ENCODE results near the gene SLC29A2.

Gene SLC29A2, protein sequence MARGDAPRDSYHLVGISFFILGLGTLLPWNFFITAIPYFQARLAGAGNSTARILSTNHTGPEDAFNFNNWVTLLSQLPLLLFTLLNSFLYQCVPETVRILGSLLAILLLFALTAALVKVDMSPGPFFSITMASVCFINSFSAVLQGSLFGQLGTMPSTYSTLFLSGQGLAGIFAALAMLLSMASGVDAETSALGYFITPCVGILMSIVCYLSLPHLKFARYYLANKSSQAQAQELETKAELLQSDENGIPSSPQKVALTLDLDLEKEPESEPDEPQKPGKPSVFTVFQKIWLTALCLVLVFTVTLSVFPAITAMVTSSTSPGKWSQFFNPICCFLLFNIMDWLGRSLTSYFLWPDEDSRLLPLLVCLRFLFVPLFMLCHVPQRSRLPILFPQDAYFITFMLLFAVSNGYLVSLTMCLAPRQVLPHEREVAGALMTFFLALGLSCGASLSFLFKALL

GRCh38 chr11:66371627-66372415 is at the start of gene SLC29A2:
TSS of gene SLC29A2 (minus strand) at chr11:66371760. CDS start at chr11:66371591, 169 bp downstream.
- DNase-seq, result peak; percentile 96

- peak; percentile 81 for DNase-seq
Observed at GRCh38 chr11:66420671-66421476, 49.3 kb upstream of the SLC29A2 start, which contains the start of gene NPAS4. TSS of gene NPAS4 (plus strand) at chr11:66421035. CDS start at chr11:66421180, 145 bp downstream.

- peak; percentile 70 for DNase-seq
Observed at GRCh38 chr11:66419825-66420224, 48.3 kb upstream of the SLC29A2 start.

DNA sequence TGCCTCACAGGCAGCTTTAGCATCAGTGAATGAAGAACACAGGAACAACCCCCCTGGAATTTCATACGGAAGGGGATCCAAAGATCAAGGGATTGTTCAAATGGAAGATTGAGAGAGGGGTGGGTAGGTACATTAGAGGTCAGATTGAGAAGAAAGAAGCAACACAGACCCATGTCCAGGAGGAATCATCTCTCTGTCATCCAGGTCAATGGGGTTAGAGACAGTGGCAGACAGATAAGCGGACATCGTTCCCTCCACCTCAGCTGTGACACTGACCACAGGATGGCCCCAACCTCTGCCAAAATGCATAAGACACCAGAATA is 47.4 kb upstream of the SLC29A2 start:
- no peak for DNase-seq

DNA sequence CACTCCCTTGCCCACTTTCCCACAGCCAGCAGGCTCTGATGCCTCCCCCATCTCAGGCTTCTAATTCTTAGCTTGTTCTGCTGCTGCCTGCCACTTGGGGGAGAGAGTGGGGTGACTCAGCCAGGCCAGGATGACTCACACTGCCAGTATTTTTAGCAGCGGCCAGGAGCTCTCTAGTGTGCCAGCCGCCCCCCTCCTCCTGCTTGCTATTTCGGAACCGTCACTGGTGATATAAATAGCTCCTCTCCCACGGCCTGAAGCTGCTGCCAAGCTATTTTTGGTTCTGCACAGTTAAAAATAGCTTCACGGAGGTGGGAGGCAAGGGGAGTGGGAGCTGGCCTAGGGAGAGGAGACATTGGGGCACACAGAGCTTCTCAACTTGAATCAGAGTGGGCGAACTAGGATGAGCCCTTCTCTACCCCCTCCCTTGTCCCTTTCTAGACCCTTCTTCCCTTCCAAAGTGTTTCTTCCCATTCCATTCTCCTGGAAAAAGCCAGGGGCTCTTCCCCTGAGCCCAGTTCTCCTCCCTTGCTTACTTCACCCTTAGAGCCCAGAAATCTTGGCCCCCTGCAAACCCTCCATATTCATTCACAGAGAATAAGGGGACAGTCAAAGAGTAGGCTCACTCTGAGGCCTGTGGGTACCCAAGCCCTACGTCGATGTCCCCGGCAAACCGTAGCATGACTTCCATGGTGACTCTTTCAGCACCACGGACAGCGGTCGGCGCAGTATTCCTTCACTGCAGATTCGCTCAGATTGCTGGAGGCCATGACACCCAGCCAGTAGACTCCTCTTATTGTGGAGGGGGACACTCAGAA is 46.8 kb upstream of the SLC29A2 start:
- peak; percentile 62 for DNase-seq

DNA sequence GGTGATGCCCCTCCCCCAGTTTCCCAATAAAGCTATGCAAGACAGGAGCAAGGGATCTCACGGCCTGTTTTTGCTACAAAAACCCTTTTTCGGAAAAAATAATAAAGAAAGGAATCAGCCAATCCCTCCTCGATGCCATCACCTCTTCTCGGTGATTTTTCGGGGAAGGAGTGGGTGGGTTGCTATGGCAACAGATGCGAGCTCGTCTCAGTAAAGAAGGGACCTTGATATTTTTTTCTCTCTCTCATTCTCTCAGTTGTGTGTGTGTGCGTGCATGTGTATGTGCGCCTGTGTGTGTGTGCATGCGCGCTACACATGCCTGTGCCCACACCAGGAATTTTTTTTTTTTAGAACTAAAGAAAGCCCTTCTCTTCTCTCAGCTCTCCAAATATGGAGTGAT is 45.4 kb upstream of the SLC29A2 start:
- DNase-seq, result no peak

DNA sequence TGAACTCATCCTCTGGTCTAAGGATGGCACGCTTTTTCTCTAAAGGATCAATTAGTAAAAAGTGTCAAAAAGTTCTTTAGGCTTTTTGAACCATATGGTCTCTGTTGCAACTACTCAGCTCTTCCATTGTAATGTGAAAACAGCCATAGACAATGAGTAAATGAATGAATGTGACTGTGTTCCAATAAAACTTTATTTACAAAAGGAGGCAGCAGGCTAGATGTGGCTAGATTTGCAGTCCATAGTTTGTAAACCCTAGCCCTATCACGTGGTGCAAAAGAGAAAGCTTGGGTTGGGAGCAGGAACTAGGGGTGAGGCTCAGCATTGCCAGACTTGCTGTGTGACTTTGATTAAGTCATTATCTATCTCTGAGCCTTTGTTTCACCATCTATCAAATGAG is 43.9 kb upstream of the SLC29A2 start:
- DNase-seq, result no peak

- no peak for DNase-seq
Observed at GRCh38 chr11:66414120-66414934, 42.8 kb upstream of the SLC29A2 start.

- DNase-seq, result no peak
Observed at GRCh38 chr11:66413167-66413566, 41.6 kb upstream of the SLC29A2 start.

GRCh38 chr11:66412110-66412509 is 40.5 kb upstream of the SLC29A2 start:
- no peak for DNase-seq

DNA sequence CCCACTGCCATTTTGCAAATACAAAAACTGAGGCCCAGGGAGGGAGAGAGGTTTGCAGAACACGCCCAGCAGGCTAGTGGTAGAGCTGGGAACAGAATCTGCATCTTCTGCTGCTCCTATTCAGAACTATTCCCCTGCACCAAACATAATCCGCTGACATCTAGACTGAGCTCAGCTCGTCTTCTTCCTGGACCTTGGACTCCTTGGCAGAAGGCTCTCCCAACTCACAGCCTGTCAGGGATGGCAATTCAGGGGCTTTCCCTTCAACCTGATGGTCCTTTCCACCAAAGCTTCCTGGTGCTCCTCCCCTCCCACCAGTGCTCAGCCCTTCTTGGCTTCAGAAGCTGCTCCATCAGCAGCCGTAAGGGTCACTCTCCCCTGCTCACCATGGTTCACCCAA is 39.8 kb upstream of the SLC29A2 start:
- no peak for DNase-seq

DNA sequence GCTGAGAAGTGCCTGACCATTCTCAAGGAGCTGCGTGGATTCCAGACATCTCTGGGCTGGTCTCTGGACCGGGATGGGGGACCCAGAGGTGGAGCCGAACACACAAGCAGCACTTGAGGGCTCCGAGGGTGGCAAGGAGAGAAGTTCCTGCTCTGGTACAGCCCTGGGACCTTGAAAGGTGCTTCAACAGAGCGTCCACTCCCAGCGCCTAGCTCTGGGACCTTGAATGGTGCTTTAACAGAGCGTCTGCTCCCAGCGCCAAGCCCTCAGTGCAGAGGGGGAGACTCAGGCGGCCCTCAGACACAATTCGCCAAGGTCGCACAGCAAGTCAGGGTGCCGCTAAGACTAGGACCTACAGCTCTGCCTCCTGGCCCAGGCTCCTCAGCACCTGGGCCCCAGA is 38.6 kb upstream of the SLC29A2 start:
- no peak for DNase-seq

DNA sequence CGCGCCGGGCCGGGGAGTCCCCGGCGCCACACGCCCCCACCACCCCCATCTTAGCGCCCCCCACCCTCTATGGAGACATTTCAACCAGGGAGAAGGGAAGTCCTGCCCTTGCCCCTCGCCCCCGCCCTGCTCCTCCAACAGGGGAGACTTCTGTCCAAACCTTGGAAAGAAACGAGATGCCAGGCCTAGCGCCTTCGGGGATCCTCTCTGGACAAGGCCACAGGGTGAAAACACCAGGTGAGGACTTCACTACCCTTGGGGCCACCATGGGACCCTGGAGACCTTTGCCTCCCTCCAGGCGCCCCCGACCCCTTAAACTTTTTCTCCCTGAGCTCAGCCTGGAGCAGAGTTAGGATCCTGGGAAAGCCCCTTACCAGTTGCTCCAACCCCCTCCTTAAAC is 37.7 kb upstream of the SLC29A2 start:
- DNase-seq, result no peak

- peak; percentile 94 for DNase-seq
Observed at GRCh38 chr11:66408488-66409214, 37.1 kb upstream of the SLC29A2 start.

- no peak for DNase-seq
Observed at GRCh38 chr11:66407651-66408050, 36.1 kb upstream of the SLC29A2 start.

DNA sequence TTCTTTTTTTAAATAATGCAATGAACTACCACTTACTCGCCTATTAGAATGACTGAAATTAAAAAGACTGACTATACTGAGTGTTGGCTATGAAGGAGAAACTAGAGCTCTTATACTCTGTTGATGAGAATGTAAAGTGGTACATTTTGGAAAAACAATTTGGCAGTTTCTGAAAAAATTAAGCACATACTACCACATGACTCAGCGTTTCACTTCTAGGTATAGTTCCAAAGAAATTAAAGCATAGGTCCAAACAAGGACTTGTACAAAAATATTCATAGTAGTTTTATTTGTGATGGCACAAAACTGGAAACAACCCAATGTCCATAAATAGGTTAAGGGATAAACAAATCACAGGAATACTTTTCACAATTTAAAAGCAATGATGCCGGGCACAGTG is 22.4 kb upstream of the SLC29A2 start:
- DNase-seq, result no peak

GRCh38 chr11:66391322-66391721 is 19.8 kb upstream of the SLC29A2 start:
- DNase-seq, result no peak

- DNase-seq, result peak; percentile 84
Observed at GRCh38 chr11:66388780-66389386, 17.3 kb upstream of the SLC29A2 start.

- peak; percentile 91 for DNase-seq
Observed at GRCh38 chr11:66386171-66387069, 14.9 kb upstream of the SLC29A2 start.
